ENCODE results near the gene SLC7A5. TPM values are rescaled to one million over a fixed set of nuclear protein-coding genes. Genes with fewer than 3 reads are reported as not detected.

The SLC7A5 gene
- total and polyA plus RNA-seq, 2 of the 4 experiments (the other 2 are of a cell fraction): 11.3 to 101 TPM

DNA sequence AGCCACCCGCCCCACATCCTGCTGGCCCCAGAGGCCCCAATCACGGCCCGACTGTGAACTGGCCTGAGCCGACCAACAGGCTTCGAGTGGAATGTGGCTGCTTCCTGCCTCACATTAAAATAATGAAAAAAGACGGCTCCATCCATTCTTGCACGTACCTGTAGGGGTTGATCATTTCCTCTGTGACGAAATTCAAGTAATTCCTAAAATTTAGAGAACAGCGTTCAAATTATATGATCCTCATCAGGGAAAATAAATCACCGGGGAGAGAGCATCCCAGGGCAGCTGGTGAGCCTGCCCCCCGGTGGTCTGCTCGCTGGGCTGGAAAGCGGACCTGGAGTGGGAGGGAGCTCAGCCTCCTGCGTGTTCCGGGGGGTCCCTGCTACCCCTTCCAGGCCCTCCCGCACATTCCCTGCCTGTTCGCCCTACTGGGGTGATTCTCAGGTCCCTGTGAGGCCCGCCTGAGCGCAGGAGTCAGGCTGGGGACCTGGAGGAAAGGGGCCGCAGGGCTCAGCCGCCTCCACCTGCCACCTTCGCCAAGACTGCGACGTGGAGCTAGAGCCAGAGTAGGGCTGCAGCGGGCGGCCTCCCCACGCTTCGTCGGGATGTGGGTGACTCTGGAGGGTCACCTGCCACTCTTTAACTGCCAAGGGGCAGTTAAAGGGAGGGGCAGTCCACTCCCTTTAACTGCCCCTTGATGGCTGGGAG, 28.9 kb downstream of the SLC7A5 start:
- Histone ChIP-seq H2AK9ac (replicated peaks; ENCODE audit: low read depth, low read length, poor library complexity) (no peak overlapping the region), H3K36me3 (ENCODE audit: control insufficient read depth, insufficient read depth, low read length) (peaks cover 83% of the 10 kb centered on the region), H3K4me3 (ENCODE audit: insufficient read depth, low read depth, low read length) (no peak overlapping the region), H4K20me1 (ENCODE audit: insufficient read depth, low read length) (peaks cover 77% of the 10 kb centered on the region), H3K9ac (ENCODE audit: low read depth, low read length) (no peak overlapping the region), H2BK5ac (ENCODE audit: low read depth, low read length, poor library complexity, severe bottlenecking) (no peak overlapping the region), H2AK5ac (ENCODE audit: low read depth, low read length) (no peak overlapping the region), H3K14ac (replicated peaks; ENCODE audit: low read depth, low read length) (no peak overlapping the region), H2BK20ac (ENCODE audit: low read depth, low read length) (no peak overlapping the region), H2BK15ac (ENCODE audit: low read depth, low read length) (no peak overlapping the region), H3K4me2 (ENCODE audit: low read depth, low read length) (no peak overlapping the region), H3K4me1 (ENCODE audit: control insufficient read depth, insufficient read depth, low read length) (no peaks in the 10 kb centered on the region), H3K23ac (ENCODE audit: low read depth, low read length) (no peak overlapping the region), H2AFZ (replicated peaks; ENCODE audit: low read length, poor library complexity) (no peak overlapping the region), H3K27me3 (ENCODE audit: control insufficient read depth, insufficient read depth, low read length) (no peaks in the 10 kb centered on the region), H3K9me1 (ENCODE audit: insufficient read depth, low read length) (peaks cover 6% of the 10 kb centered on the region; the same call in 1 of the 2 replicates), H3K56ac (ENCODE audit: extremely low read depth, insufficient read depth, low read length) (no peak overlapping the region), H3K79me1 (ENCODE audit: low read depth in 1 of 2, low read length in 2 of 2) (peaks cover 24 to 80% of the 10 kb centered on the region in 2 experiments), H3K9me3 (ENCODE audit: control insufficient read depth, insufficient read depth, low read length) (no peaks in the 10 kb centered on the region), H4K5ac (ENCODE audit: low read depth, low read length) (no peak overlapping the region), H3K4ac (ENCODE audit: low read depth, low read length) (no peak overlapping the region), H2BK120ac (ENCODE audit: low read depth, low read length) (no peak overlapping the region), H4K91ac (ENCODE audit: insufficient read depth, low read depth, low read length) (no peak overlapping the region), H3K18ac (ENCODE audit: low read depth, low read length) (no peak overlapping the region), H4K8ac (ENCODE audit: low read depth in 2 of 2, low read length in 2 of 2) (no peak overlapping the region), H3K27ac (ENCODE audit: insufficient read depth, low read length) (no peak overlapping the region)
- intact Hi-C loops (cut with micrococcal nuclease) (no loop called here), dilution Hi-C loops (cut with HindIII; ENCODE audit: low sequenced_read_pairs, unreplicated experiment) (no loop called here), in situ Hi-C loops (cut with MboI; ENCODE audit: low sequenced_read_pairs) (no loop called here)
- TF ChIP-seq MXI1 (IDR thresholded peaks at IDR 0.05; ENCODE audit: borderline replicate concordance, low read depth, low read length) (no peak), POLR2A (IDR thresholded peaks at IDR 0.05; ENCODE audit: low read depth, low read length) (no peak), CHD1 (IDR thresholded peaks at IDR 0.05; ENCODE audit: low read depth, low read length) (no peak), RAD21 (IDR thresholded peaks at IDR 0.05; ENCODE audit: low read length) (no peak), FOS (IDR thresholded peaks at IDR 0.05; ENCODE audit: low read depth, low read length) (no peak), MAFK (IDR thresholded peaks at IDR 0.05; ENCODE audit: low read depth, low read length) (no peak), USF2 (IDR thresholded peaks at IDR 0.05; ENCODE audit: low read depth, low read length) (no peak)
- TF ChIP-seq, protein P1, sequence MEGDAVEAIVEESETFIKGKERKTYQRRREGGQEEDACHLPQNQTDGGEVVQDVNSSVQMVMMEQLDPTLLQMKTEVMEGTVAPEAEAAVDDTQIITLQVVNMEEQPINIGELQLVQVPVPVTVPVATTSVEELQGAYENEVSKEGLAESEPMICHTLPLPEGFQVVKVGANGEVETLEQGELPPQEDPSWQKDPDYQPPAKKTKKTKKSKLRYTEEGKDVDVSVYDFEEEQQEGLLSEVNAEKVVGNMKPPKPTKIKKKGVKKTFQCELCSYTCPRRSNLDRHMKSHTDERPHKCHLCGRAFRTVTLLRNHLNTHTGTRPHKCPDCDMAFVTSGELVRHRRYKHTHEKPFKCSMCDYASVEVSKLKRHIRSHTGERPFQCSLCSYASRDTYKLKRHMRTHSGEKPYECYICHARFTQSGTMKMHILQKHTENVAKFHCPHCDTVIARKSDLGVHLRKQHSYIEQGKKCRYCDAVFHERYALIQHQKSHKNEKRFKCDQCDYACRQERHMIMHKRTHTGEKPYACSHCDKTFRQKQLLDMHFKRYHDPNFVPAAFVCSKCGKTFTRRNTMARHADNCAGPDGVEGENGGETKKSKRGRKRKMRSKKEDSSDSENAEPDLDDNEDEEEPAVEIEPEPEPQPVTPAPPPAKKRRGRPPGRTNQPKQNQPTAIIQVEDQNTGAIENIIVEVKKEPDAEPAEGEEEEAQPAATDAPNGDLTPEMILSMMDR (conservative IDR thresholded peaks at IDR 0.05; ENCODE audit: low read depth, low read length): no peak
- ATAC-seq (ENCODE audit: low read depth): no peak
- POLR2A ChIA-PET (ENCODE audit: unreplicated experiment): interaction anchor here (0.6 kb wide), 1 partner anchor 13 kb away, joined by 6 read pairs; no protein-coding TSS in a partner anchor
- DNase-seq: no peak
- BruUV-seq (replicated peaks): no TSS peak
- WGBS, 2 experiments (ENCODE audit: extremely low coverage in 2 of 2, insufficient read length in 1 of 2): 87% methylated on average over 7 of the region's 29 CpGs; no CpG with 5 or more reads in 1 of the 2 experiments
- CTCF ChIA-PET: no interaction called here
